HEK293 (cell line): ENCODE measurements around the gene CCDC57.

ENCODE experiments used
- CTCF ChIA-PET: fragments of 350-600 bp; formaldehyde crosslinking; extraction: SDS; loops from one replicate; lab custom pipeline; 2021; ENCODE audit warnings: antibody characterized with exemption; lab: Yijun Ruan, JAX
- POLR2A ChIA-PET: fragments of 300-600 bp; formaldehyde crosslinking; extraction: SDS; loops from one replicate; lab custom pipeline; 2020; ENCODE audit warnings: antibody characterized with exemption, inconsistent platforms; lab: Yijun Ruan, JAX
- H3K27ac ChIP-seq: fragments of 200-500 bp; sonication (Bioruptor generic); 2 replicates; pipeline ENCODE4 v1.5.1; 2014; ENCODE audit warnings: low read depth, low read length, control low read depth, inconsistent platforms; ENCODE audit errors: extremely low read depth
- H3K36me3 ChIP-seq, 2 experiments: fragments of 200-500 bp in 1 of 2; sonication (Bioruptor generic) in 1 of 2; 1 replicate in 1 of 2; 2 replicates in 1 of 2; pipeline ENCODE4 v1.5.1; 2014 to 2017; ENCODE audit warnings: inconsistent platforms in 2 of 2, low read length in 2 of 2; ENCODE audit not compliant: control insufficient read depth in 2 of 2, insufficient read depth in 1 of 2
- H3K4me1 ChIP-seq: fragments of 200-500 bp; sonication (Bioruptor generic); 2 replicates; pipeline ENCODE4 v1.5.1; 2014; ENCODE audit warnings: mild to moderate bottlenecking, low read length, inconsistent platforms; ENCODE audit not compliant: control insufficient read depth, insufficient read depth
- H3K4me3 ChIP-seq: 2 replicates; pipeline ENCODE4 v1.5.1; 2011; ENCODE audit warnings: low read depth, mild to moderate bottlenecking, control low read depth, low read length, moderate library complexity
- H3K9me3 ChIP-seq: fragments of 200-500 bp; sonication (Bioruptor generic); 2 replicates; pipeline ENCODE4 v1.5.1; 2014; ENCODE audit warnings: low read depth, low read length, inconsistent platforms; ENCODE audit not compliant: control insufficient read depth, insufficient read depth
- PRDM1 ChIP-seq: fragments of 450-650 bp; formaldehyde crosslinking; IDR thresholded peaks from 2 replicates; pipeline ENCODE4; 2016; ENCODE audit warnings: missing biosample characterization, missing genetic modification characterization
- SCRT2 ChIP-seq: fragments of 450-650 bp; formaldehyde crosslinking; IDR thresholded peaks from 2 replicates; pipeline ENCODE4 v1.5.1; 2016; ENCODE audit warnings: missing biosample characterization, missing genetic modification characterization
- ZNF174 ChIP-seq: fragments of 450-650 bp; formaldehyde crosslinking; IDR thresholded peaks from 2 replicates; pipeline ENCODE4 v1.5.0; 2017; ENCODE audit warnings: missing biosample characterization, mild to moderate bottlenecking, missing genetic modification characterization
- ZNF214 ChIP-seq: fragments of 450-650 bp; formaldehyde crosslinking; IDR thresholded peaks from 2 replicates; pipeline ENCODE4 v1.5.1; 2017; ENCODE audit warnings: missing biosample characterization, mild to moderate bottlenecking, missing genetic modification characterization, borderline replicate concordance
- ZNF48 ChIP-seq: fragments of 450-650 bp; formaldehyde crosslinking; IDR thresholded peaks from 2 replicates; pipeline ENCODE4 v1.5.1; 2016; ENCODE audit warnings: missing biosample characterization, missing genetic modification characterization
- ZNF501 ChIP-seq: fragments of 450-650 bp; formaldehyde crosslinking; IDR thresholded peaks from 2 replicates; pipeline ENCODE4 v1.5.1; 2016; ENCODE audit warnings: missing biosample characterization, missing genetic modification characterization
- ZNF521 ChIP-seq: fragments of 450-650 bp; formaldehyde crosslinking; IDR thresholded peaks from 2 replicates; pipeline ENCODE4 v1.5.1; 2017; ENCODE audit warnings: missing biosample characterization, mild to moderate bottlenecking, missing genetic modification characterization
- ZNF843 ChIP-seq: fragments of 450-650 bp; formaldehyde crosslinking; IDR thresholded peaks from 2 replicates; pipeline ENCODE4 v1.5.1; 2016; ENCODE audit warnings: missing biosample characterization, missing genetic modification characterization
- ZXDB ChIP-seq: fragments of 450-650 bp; formaldehyde crosslinking; IDR thresholded peaks from 2 replicates; pipeline ENCODE4 v1.5.1; 2016; ENCODE audit warnings: missing biosample characterization, missing genetic modification characterization
- TF ChIP-seq, protein P1 (sequence below): fragments of 450-650 bp; formaldehyde crosslinking; IDR thresholded peaks from 2 replicates; pipeline ENCODE4 v1.5.1; 2016; ENCODE audit warnings: missing biosample characterization, missing genetic modification characterization
- TF ChIP-seq, protein P2 (sequence below): fragments of 450-650 bp; formaldehyde crosslinking; IDR thresholded peaks from 2 replicates; pipeline ENCODE4 v1.5.1; 2017; ENCODE audit warnings: missing biosample characterization, missing genetic modification characterization
- TF ChIP-seq, protein P3 (sequence below): fragments of 450-650 bp; formaldehyde crosslinking; IDR thresholded peaks from 2 replicates; pipeline ENCODE4 v1.5.1; 2017; ENCODE audit warnings: missing biosample characterization, missing genetic modification characterization
- TF ChIP-seq, protein P4 (sequence below): fragments of 450-650 bp; formaldehyde crosslinking; IDR thresholded peaks from 2 replicates; pipeline ENCODE4 v1.5.1; 2016; ENCODE audit warnings: missing biosample characterization, missing genetic modification characterization, borderline replicate concordance
- TF ChIP-seq, protein P5 (sequence below): IDR thresholded peaks from 2 replicates; pipeline ENCODE4 v1.6.1; 2011; ENCODE audit warnings: mild to moderate bottlenecking, low read depth, low read length, borderline replicate concordance
- TF ChIP-seq, protein P6 (sequence below): fragments of 450-650 bp; formaldehyde crosslinking; IDR thresholded peaks from 2 replicates; pipeline ENCODE4; 2016; ENCODE audit warnings: missing biosample characterization, missing genetic modification characterization

The CCDC57 gene

DNA sequence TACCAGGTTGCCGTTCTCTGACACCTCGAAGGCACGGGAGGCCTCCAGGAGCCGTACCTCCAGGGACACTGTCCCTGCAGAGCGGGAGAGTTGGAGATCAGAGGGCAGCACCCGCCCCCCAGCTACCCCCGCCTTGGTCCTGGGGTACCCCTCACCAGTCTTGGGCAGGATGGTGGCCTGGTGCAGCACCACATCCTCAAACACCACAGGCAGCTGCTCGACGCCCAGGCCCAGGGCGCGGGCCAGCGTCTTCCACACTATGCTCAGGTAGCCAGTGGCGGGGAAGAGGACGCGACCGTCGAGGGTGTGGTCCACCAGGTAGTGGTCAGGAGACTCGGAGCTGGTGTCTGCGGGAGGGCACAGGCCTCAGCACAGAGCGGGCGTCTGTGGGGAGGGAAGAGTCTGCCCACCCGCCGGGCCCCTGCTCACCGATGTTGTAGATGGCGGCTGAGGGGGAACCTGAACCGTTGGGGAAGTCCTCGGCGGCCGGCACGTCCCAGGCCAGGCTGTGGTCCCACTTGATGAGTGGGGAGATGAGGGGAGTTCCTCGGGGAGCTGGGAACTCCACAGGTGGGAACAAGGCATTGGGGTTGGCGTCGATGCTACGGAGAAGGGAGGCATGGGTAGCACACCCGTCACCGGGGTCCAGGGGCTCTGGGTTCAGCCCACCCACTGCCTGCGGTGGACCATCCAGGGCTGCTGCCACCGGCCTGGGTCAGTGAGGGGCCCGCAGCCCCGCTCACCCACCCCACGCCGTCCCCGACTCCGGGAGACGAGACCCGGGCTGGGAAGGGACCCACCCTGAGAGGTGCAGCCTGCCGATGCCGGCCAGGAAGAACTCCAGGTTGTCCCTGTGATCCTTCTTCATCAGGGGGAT, 124.4 kb downstream of the CCDC57 start:
- H3K4me1 ChIP-seq: no peaks in the 10 kb centered on the region
- no peak overlapping the region for H3K4me3 ChIP-seq
- H3K9me3 ChIP-seq: no peaks in the 10 kb centered on the region
- H3K27ac ChIP-seq: no peak overlapping the region
- ChIA-PET CTCF (interaction anchor here (0.6 kb wide), 1 partner anchor 35 kb away, joined by 3 read pairs; no protein-coding TSS in a partner anchor), POLR2A (interaction anchor here (0.5 to 1.3 kb wide), 7 partner anchors 8 to 66 kb away, joined by 3 to 6 read pairs (median 4); partner anchors contain the start of genes CENPX, FASN and LRRC45)
- H3K36me3 ChIP-seq: peaks cover 24 to 100% of the 10 kb centered on the region in 2 experiments; a peak in 2 of 3 replicates
- TF ChIP-seq SCRT2 (tag by site-specific recombination): peak; percentile 54
- no peak for TF ChIP-seq ZNF48 (tag by site-specific recombination)
- TF ChIP-seq, protein P1, sequence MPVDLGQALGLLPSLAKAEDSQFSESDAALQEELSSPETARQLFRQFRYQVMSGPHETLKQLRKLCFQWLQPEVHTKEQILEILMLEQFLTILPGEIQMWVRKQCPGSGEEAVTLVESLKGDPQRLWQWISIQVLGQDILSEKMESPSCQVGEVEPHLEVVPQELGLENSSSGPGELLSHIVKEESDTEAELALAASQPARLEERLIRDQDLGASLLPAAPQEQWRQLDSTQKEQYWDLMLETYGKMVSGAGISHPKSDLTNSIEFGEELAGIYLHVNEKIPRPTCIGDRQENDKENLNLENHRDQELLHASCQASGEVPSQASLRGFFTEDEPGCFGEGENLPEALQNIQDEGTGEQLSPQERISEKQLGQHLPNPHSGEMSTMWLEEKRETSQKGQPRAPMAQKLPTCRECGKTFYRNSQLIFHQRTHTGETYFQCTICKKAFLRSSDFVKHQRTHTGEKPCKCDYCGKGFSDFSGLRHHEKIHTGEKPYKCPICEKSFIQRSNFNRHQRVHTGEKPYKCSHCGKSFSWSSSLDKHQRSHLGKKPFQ: no peak

DNA sequence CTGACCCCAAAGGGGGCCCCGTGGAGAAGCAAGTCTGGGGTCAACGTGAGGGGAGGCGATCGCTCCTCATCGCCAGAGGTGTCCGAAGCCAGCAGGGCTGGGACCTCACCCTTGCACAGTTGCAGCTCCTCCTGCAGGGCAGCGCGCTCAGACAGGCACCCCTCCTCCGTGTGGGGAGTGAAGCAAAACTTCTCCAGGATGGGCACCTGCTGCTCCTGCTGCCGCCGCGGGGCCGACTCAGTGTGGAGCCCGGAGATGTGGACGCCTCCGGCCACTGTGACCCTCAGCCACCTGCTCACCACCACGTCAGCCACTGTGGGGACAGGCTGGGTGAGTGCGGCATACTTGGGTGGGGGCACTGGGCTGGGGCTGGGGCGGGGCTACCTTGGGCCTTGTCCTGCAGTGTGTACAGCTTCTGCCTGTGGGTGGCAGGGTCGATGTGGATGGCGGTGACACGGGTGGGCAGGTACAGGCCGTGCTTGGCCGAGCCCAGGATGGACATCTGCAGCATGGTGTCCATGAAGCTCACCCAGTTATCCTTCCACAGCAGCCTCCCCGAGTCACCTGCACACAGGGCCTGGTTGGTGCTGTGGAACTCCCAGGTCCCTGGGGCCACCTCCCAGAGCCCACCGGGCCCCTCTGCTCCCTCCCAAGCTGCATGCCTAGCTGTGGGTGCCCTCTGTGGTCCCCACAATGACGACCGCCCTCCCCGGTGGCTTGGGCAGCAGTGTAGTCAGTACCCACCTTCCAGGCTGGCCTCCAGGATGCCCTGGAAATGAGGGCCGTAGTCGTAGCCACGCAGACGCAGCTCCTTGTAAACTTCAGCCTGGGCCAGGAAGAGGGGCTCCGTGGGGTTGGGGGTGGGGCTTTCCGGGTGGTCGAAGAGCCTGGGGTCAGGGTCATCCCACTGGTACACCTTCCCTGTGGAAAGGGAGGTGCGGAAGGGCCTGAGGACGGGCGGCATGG, 125.4 kb downstream of the CCDC57 start:
- 0 out of 2 replicates have a peak overlapping the region, but pooled peaks have one; percentile 24 for H3K27ac ChIP-seq
- ChIA-PET CTCF (no interaction called here), POLR2A (interaction anchor here (0.7 to 1.5 kb wide), 9 partner anchors 7 to 61 kb away, joined by 3 to 6 read pairs (median 5); partner anchors contain the start of genes DCXR and FASN)
- H3K36me3 ChIP-seq: peaks cover 24 to 100% of the 10 kb centered on the region in 2 experiments; a peak in 2 of 3 replicates
- H3K4me3 ChIP-seq: no peak overlapping the region
- no peaks in the 10 kb centered on the region for H3K4me1 ChIP-seq
- H3K9me3 ChIP-seq: no peaks in the 10 kb centered on the region
- no peak for TF ChIP-seq PRDM1 (tag by site-specific recombination)
- TF ChIP-seq ZNF843 (tag by site-specific recombination): no peak
- no peak for TF ChIP-seq ZNF174 (tag by site-specific recombination)
- TF ChIP-seq, protein P2, sequence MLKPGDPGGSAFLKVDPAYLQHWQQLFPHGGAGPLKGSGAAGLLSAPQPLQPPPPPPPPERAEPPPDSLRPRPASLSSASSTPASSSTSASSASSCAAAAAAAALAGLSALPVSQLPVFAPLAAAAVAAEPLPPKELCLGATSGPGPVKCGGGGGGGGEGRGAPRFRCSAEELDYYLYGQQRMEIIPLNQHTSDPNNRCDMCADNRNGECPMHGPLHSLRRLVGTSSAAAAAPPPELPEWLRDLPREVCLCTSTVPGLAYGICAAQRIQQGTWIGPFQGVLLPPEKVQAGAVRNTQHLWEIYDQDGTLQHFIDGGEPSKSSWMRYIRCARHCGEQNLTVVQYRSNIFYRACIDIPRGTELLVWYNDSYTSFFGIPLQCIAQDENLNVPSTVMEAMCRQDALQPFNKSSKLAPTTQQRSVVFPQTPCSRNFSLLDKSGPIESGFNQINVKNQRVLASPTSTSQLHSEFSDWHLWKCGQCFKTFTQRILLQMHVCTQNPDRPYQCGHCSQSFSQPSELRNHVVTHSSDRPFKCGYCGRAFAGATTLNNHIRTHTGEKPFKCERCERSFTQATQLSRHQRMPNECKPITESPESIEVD (tag by site-specific recombination): no peak
- no peak for TF ChIP-seq ZNF501 (tag by site-specific recombination)
- TF ChIP-seq ZXDB (tag by site-specific recombination): no peak
- TF ChIP-seq ZNF521: no peak
- TF ChIP-seq, protein P3, sequence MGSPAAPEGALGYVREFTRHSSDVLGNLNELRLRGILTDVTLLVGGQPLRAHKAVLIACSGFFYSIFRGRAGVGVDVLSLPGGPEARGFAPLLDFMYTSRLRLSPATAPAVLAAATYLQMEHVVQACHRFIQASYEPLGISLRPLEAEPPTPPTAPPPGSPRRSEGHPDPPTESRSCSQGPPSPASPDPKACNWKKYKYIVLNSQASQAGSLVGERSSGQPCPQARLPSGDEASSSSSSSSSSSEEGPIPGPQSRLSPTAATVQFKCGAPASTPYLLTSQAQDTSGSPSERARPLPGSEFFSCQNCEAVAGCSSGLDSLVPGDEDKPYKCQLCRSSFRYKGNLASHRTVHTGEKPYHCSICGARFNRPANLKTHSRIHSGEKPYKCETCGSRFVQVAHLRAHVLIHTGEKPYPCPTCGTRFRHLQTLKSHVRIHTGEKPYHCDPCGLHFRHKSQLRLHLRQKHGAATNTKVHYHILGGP (tag by site-specific recombination): no peak
- no peak for TF ChIP-seq ZNF214 (tag by site-specific recombination)
- TF ChIP-seq, protein P4, sequence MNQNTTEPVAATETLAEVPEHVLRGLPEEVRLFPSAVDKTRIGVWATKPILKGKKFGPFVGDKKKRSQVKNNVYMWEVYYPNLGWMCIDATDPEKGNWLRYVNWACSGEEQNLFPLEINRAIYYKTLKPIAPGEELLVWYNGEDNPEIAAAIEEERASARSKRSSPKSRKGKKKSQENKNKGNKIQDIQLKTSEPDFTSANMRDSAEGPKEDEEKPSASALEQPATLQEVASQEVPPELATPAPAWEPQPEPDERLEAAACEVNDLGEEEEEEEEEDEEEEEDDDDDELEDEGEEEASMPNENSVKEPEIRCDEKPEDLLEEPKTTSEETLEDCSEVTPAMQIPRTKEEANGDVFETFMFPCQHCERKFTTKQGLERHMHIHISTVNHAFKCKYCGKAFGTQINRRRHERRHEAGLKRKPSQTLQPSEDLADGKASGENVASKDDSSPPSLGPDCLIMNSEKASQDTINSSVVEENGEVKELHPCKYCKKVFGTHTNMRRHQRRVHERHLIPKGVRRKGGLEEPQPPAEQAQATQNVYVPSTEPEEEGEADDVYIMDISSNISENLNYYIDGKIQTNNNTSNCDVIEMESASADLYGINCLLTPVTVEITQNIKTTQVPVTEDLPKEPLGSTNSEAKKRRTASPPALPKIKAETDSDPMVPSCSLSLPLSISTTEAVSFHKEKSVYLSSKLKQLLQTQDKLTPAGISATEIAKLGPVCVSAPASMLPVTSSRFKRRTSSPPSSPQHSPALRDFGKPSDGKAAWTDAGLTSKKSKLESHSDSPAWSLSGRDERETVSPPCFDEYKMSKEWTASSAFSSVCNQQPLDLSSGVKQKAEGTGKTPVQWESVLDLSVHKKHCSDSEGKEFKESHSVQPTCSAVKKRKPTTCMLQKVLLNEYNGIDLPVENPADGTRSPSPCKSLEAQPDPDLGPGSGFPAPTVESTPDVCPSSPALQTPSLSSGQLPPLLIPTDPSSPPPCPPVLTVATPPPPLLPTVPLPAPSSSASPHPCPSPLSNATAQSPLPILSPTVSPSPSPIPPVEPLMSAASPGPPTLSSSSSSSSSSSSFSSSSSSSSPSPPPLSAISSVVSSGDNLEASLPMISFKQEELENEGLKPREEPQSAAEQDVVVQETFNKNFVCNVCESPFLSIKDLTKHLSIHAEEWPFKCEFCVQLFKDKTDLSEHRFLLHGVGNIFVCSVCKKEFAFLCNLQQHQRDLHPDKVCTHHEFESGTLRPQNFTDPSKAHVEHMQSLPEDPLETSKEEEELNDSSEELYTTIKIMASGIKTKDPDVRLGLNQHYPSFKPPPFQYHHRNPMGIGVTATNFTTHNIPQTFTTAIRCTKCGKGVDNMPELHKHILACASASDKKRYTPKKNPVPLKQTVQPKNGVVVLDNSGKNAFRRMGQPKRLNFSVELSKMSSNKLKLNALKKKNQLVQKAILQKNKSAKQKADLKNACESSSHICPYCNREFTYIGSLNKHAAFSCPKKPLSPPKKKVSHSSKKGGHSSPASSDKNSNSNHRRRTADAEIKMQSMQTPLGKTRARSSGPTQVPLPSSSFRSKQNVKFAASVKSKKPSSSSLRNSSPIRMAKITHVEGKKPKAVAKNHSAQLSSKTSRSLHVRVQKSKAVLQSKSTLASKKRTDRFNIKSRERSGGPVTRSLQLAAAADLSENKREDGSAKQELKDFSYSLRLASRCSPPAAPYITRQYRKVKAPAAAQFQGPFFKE (tag by site-specific recombination): no peak
- TF ChIP-seq, protein P5, sequence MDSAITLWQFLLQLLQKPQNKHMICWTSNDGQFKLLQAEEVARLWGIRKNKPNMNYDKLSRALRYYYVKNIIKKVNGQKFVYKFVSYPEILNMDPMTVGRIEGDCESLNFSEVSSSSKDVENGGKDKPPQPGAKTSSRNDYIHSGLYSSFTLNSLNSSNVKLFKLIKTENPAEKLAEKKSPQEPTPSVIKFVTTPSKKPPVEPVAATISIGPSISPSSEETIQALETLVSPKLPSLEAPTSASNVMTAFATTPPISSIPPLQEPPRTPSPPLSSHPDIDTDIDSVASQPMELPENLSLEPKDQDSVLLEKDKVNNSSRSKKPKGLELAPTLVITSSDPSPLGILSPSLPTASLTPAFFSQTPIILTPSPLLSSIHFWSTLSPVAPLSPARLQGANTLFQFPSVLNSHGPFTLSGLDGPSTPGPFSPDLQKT: no peak
- TF ChIP-seq, protein P6, sequence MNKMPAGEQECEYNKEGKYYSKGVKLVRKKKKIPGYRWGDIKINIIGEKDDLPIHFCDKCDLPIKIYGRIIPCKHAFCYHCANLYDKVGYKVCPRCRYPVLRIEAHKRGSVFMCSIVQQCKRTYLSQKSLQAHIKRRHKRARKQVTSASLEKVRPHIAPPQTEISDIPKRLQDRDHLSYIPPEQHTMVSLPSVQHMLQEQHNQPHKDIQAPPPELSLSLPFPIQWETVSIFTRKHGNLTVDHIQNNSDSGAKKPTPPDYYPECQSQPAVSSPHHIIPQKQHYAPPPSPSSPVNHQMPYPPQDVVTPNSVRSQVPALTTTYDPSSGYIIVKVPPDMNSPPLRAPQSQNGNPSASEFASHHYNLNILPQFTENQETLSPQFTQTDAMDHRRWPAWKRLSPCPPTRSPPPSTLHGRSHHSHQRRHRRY (tag by site-specific recombination): no peak
